Measurements from ENCODE around the gene NINL. TPM values are rescaled to one million over a fixed set of nuclear protein-coding genes. Genes with fewer than 3 reads are reported as not detected.
"Not testable (repeated sequence)": the region's sequence is repeated elsewhere in the genome, so short reads cannot be mapped to it uniquely, and the experiment has no call there.

NINL gene
- total RNA-seq, 1 donor from 2014 or later, result 20.1 TPM

DNA sequence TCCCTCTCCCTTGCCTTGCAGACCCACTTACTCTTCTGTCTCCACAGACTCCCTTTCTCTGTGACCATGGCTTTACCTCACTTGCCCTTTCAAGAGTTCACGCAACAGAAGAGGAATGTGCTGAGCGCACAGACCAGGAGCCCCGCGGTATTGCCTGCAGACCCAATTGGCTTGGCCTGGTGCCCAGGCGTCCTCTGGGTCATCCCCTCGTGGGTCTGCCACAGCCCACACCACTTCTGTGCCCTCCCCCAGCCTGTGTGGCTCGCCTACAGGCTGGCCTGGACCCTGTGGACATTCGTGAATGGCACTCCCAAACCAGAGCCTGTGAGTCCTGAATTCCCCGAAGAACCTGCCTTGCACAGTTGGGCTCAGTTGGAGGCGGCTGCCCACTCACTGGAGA lies 15.3 kb upstream of the NINL start:
- ATAC-seq (no peak), DNase-seq (ENCODE audit: low spot score) (no peak)

DNA sequence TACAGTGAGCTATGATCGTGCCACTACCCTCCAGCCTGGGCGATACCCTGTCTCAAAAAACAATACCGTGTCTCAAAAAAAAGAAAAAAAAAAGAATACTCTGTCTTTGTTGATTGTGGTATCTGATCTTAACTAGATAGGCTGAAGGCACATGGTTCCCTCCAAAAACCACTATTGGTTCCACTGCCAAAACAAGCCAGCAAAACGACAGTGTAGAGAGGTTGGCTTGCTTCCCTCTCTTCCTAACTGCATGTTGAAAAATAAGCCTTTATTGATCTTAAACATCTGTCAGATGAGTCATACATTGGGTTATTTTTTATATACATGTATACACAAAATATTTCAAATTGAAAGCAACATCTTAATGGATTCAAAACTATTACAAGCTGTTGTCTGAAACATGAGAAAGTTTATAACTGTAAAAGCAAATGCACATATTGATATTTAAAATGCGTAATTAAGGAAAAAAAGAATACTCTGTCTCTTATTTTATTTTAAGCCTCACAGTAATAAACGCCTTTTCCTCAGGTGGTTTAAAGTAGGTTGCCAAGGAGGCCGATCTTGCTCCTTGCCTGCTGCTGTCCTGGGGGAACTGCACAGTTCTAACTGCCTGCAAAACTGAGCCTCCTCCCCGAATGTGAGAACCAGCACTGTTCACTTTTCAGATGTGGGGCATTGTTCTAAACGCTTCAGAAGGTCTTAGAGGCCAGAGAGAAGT lies 7.0 kb upstream of the NINL start:
- no peak for ATAC-seq
- no peak for DNase-seq (ENCODE audit: low spot score)

- not testable (repeated sequence) for DNase-seq (ENCODE audit: low spot score); ATAC-seq
Observed at GRCh38 chr20:25590778-25591177, 5.4 kb upstream of the NINL start.

GRCh38 chr20:25588491-25588890 lies 3.2 kb upstream of the NINL start:
- ATAC-seq (no peak), DNase-seq (ENCODE audit: low spot score) (no peak)

DNA sequence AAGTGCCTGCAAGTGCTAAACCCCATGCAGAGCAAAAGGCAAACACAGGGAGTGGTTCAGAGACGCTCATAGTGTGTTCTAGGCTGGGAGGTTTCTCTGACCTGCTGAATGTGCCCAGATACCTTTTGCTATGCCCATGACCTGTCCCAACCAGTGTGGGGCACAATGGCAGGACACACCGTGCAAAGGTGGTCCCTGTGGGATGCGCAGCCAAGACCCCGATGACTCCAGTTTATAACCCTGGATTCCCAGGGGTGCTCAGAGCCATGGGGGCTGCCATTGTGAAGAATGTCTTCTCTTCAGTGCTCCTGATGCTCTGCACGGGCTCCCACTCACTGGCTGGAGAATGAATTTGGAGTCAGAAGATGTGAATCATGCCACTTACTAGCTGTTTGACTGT lies 2.2 kb upstream of the NINL start:
- DNase-seq (ENCODE audit: low spot score) (no peak), ATAC-seq (no peak)

DNA sequence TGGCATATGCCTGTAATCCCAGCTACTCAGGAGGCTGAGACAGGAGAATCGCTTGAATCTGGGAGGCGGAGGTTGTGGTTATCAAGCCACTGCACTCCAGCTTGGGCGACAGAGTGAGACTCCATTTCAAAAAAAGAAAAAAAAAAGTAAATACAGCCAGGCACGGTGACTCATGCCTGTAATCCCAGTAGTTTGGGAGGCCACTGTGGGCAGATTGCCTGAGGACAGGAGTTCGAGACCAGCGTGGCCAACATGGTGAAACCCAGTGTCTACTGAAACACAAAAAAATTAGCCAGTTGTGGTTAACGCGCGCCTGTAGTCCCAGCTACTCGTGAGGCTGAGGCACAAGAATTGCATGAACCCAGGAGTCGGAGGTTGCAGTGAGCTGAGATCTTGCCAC lies 1.5 kb upstream of the NINL start:
- no peak for DNase-seq (ENCODE audit: low spot score)
- ATAC-seq, result no peak

- not testable (repeated sequence) for ATAC-seq; DNase-seq (ENCODE audit: low spot score)
Observed at GRCh38 chr20:25583607-25584006, 1.7 kb downstream of the NINL start.

DNA sequence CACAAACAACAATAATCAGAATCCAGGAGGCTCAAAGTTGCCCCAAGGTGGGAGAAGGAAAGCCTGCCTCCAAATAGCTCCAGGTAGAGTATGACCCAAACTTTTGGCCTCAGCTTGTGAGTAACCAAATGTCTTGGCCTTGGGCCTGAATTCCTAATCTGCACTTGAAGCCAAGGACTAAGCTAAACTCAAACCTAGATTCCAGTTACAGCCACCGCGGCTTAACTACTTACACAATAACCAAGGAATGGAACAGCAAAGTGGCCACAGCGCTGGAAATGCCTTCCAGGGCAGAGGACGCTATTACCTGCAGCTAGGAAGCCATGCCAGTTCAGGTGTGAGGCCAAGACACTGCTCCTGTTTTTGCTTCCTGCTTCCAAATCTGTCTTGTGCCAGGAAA lies 4.6 kb downstream of the NINL start:
- ATAC-seq (no peak), DNase-seq (ENCODE audit: low spot score) (no peak)

DNA sequence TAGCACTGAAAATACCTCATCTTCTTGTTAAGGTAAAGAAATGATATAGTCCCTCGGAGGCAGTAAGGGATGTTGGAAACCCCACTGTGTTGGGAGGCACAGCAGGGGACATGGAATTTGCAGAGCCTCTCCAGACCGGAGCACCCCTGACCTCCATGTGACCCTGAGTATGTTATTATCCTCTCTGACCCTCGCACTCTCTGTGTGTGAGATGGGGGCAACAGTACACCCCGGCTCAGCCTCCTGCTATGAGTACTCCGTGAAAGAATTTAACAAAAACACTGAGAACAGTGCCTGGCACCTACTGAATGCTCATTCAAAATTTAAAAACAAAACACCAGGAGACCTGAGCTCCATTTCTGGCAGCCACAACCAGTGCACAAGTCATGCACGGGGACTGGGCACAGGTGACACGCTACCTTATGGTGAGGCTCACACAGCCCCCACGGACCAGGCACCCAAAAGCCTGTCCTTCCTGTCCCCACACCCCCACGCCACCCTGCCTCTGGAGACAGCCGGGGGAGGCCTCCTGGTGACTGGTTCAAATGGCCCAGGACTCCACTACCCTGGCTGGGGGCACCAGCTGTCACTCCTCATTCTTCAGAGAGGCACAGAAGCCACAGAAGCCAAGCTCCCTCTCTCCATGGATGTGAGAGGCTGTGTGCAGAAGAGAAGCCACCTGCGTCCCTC lies 6.1 kb downstream of the NINL start:
- DNase-seq (ENCODE audit: low spot score) (no peak), ATAC-seq (no peak)

DNA sequence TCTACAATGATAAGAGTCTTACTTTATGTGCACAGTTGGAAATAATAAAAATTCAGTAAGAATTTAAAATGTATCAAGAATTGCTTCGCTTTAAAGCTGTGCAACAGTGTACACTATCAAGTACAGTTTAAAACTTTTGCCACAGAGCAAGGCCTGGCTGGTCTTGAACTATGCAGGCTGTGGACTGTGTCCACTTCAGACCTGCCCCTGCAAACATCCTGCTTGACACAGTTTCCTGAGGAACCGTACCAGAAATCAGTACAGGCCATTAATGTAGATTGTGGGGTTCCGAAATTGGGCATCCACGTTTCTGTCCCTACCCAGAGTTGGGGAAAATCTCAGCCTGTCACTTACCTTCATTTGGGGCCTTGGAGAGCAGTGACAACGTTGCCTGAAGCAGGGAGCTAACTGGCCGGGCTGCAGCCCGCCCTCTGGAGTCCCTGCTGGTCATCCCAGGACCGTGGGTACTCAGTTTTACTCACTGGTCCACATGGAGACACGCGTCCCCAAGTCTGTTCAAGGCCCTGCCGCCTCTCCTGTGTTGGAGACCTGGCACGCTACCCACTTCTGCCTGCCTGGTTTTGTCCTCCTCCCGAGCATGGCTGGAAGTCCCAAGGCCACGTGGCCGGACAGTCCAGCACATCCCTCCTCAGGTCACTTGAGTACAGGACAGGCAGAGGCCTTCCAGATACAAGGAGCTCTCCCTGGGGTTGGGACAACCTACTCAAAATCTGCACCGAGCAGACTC lies 8.4 kb downstream of the NINL start:
- no peak for ATAC-seq
- DNase-seq (ENCODE audit: low spot score), result no peak

GRCh38 chr20:25574411-25574810 lies 10.9 kb downstream of the NINL start:
- peak; percentile 64 for ATAC-seq
- DNase-seq (ENCODE audit: low spot score), result no peak

DNA sequence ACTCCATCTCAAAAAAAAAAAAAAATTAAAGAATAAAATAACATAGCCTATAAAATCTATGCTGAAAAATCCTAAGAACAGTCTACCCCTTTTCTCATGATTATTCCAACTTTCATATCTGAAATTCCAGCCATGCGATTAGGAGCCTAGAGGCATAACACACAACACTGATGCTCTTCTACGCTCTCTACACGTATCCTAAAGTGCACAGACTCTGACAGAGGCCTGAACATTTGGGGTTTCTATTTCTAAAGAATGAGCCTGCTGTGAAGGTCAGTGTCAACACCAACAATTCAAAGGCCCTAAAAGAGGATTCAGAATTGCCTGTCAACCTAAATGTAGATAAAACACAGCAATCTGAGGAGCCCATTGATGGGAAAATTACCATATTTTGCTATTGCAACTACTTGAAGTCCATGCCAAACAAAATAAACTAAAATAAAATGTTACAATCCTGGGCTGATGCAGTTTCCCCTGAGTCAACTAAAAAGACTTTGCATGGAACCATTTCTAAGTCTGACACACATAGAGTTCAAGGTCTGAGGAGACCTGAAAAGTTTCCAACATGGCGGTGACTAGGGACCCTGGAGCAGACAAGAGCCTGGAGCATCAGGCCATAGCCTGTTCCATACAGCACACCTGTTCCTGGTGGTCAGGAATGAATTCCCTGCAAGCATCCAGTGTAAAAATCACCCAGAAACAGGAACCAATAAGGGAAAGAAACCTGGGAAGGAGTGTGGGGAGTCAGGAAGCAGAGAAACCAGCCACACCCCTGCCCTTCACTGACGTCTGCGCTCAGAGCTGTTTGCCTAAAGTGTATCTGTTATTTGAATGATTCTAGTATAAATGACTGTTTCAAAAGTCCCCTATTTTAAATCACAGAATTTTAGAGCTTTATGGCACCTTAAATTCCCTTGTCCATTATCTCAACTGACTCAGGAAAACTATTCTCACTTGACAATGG lies 11.8 kb downstream of the NINL start:
- DNase-seq (ENCODE audit: low spot score), result no peak
- ATAC-seq, result no peak

GRCh38 chr20:25571817-25572216 lies 13.5 kb downstream of the NINL start:
- no peak for DNase-seq (ENCODE audit: low spot score)
- ATAC-seq, result no peak

GRCh38 chr20:25571240-25571639 lies 14.1 kb downstream of the NINL start:
- ATAC-seq (no peak), DNase-seq (ENCODE audit: low spot score) (no peak)

DNA sequence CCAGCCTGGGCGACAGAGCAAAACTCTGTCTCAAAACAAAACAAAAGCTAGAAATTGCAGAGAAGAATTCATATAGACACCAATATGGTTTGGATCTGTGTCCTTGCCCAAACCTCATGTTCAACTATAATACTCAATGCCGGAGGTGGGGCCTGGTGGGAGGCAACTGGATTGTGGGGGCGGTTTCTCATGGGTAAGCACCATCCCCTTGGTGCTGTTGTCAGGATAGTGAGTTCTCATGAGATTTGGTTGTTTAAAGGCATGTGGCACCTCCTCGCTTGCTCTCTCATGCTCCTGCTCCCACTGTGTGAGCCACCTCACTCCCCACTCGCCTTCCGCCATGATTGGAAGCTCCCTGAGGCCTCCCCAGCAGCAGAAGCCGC lies 15.2 kb downstream of the NINL start:
- no peak for DNase-seq (ENCODE audit: low spot score)
- no peak for ATAC-seq

- DNase-seq (ENCODE audit: low spot score) (no peak), ATAC-seq (no peak)
Observed at GRCh38 chr20:25567286-25567685, 18.0 kb downstream of the NINL start.

DNA sequence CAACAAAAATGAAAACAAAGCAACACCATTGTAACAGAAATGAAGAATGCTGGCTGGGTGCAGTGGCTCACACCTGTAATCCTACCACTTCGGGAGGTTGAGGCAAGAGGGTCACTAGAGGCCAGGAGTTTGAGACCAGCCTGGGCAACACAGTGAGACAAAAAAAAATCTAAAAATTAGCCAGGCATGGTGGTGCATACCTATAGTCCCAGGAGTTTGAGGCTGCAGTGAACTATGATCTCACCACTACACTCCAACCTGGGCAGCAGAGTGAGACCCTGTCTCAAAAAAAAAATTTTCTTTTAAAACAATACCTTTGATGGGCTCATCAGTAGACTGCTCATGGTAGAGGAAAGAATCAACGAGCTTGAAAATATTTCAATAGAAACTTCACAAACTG lies 18.5 kb downstream of the NINL start:
- ATAC-seq (no peak), DNase-seq (ENCODE audit: low spot score) (no peak)

GRCh38 chr20:25565578-25566157 lies 19.7 kb downstream of the NINL start:
- DNase-seq (ENCODE audit: low spot score) (no peak), ATAC-seq (no peak)

DNA sequence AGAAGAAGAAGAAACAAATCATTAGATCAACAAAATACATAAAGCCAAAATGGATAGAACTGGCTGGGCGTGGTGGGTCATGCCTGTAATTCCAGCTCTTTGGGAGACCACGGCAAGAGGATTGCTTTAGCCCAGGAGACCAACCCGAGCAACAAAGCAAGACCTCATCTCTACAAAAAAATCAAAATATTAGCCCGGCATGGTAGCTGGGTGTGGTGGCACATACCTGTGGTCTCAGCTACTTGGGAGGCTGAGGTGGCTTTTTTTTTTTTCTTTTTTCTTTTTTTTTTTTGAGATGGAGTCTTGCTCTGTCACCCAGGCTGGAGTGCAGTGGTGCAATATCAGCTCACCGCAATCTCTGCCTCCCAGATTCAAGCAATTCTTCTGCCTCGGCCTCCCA lies 21.5 kb downstream of the NINL start:
- DNase-seq (ENCODE audit: low spot score), result no peak
- no peak for ATAC-seq

GRCh38 chr20:25563362-25563761 lies 22.0 kb downstream of the NINL start:
- no peak for ATAC-seq

More at GRCh38 chr20:25563362-25563761, 22.0 kb downstream of the NINL start:
- DNase-seq (ENCODE audit: low spot score), result no peak

Data from left lobe of liver (tissue), 2 donors.